HepG2 (cell line): ENCODE results near the gene TBC1D1. TPM values are rescaled to one million over a fixed set of nuclear protein-coding genes. Genes with fewer than 3 reads are reported as not detected.

ENCODE experiments used
- ARID5B ChIP-seq: IDR thresholded peaks from 2 replicates; pipeline ENCODE4 v1.4.0; 2020; ENCODE audit warnings: mild to moderate bottlenecking, missing genetic modification reagents
- GATA4 ChIP-seq: sonication (generic); IDR thresholded peaks from 2 replicates; pipeline ENCODE4 v1.6.1; 2016; ENCODE audit warnings: antibody characterized with exemption, low read depth, borderline replicate concordance
- GFI1 ChIP-seq: sonication (generic); formaldehyde crosslinking; IDR thresholded peaks from 2 replicates; pipeline ENCODE4 v1.5.0; 2020; ENCODE audit warnings: missing genetic modification reagents, mild to moderate bottlenecking, borderline replicate concordance
- HDAC2 ChIP-seq: sonication (generic); formaldehyde crosslinking; IDR thresholded peaks from 2 replicates; pipeline ENCODE4 v1.4.0; 2020; ENCODE audit warnings: missing genetic modification reagents
- IKZF5 ChIP-seq: IDR thresholded peaks from 2 replicates; pipeline ENCODE4 v1.6.1; 2018; ENCODE audit warnings: missing genetic modification reagents, mild to moderate bottlenecking, missing compliant biosample characterization
- LCORL ChIP-seq, 2 experiments: fragments of 450-650 bp in 1 of 2; sonication (generic) in 1 of 2; formaldehyde crosslinking in 1 of 2; IDR thresholded peaks; 2 replicates each; pipeline versions ENCODE4 v1.5.0 to v1.6.1; 2017 to 2020; ENCODE audit warnings: antibody characterized with exemption in 1 of 2, missing genetic modification reagents in 1 of 2
- MEF2D ChIP-seq: sonication (generic); formaldehyde crosslinking; IDR thresholded peaks from 2 replicates; pipeline ENCODE4 v1.5.1; 2020; ENCODE audit warnings: mild to moderate bottlenecking, missing genetic modification reagents
- PAXIP1 ChIP-seq: sonication (generic); formaldehyde crosslinking; conservative IDR thresholded peaks from 2 replicates; pipeline ENCODE4 v1.4.0; 2020; ENCODE audit warnings: mild to moderate bottlenecking, missing genetic modification reagents, moderate library complexity
- PHF21A ChIP-seq: sonication (generic); formaldehyde crosslinking; IDR thresholded peaks from 2 replicates; pipeline ENCODE4 v1.5.0; 2020; ENCODE audit warnings: mild to moderate bottlenecking, missing genetic modification reagents
- RCOR2 ChIP-seq: IDR thresholded peaks from 2 replicates; pipeline ENCODE4 v1.6.1; 2016; ENCODE audit warnings: missing biosample characterization, missing genetic modification reagents
- RNF219 ChIP-seq: sonication (generic); formaldehyde crosslinking; IDR thresholded peaks from 2 replicates; pipeline ENCODE4 v1.5.0; 2020; ENCODE audit warnings: mild to moderate bottlenecking, missing genetic modification reagents
- STAT5B ChIP-seq: sonication (generic); formaldehyde crosslinking; IDR thresholded peaks from 2 replicates; pipeline ENCODE4 v1.4.0; 2020; ENCODE audit warnings: missing genetic modification reagents
- TEAD2 ChIP-seq: sonication (generic); formaldehyde crosslinking; IDR thresholded peaks from 2 replicates; pipeline ENCODE4 v1.9.0; 2021; ENCODE audit warnings: missing genetic modification reagents
- THRA ChIP-seq: sonication (generic); formaldehyde crosslinking; IDR thresholded peaks from 2 replicates; pipeline ENCODE4 v1.4.0; 2020; ENCODE audit warnings: missing genetic modification reagents, borderline replicate concordance
- ZFY ChIP-seq: sonication (generic); formaldehyde crosslinking; IDR thresholded peaks from 2 replicates; pipeline ENCODE4 v1.4.0; 2020; ENCODE audit warnings: missing genetic modification reagents
- ZSCAN31 ChIP-seq: sonication (generic); formaldehyde crosslinking; IDR thresholded peaks from 2 replicates; pipeline ENCODE4 v1.5.0; 2020; ENCODE audit warnings: low read depth, mild to moderate bottlenecking, missing genetic modification reagents
- polyA plus RNA-seq, 8 experiments: library from polyadenylated mRNA; depleted of rRNA in 3 of 8; stranded (reverse) in 7 of 8; unstranded in 1 of 8; fragments of >200 nt; fragmentation: Illumina TruSeq in 4 of 8; extraction: Trizol in 4 of 8; gene quantifications; 2 replicates each; pipeline versions ENCODE4 v1.2.1 to v1.2.3, GENCODE V29; 2011 to 2016; ENCODE audit warnings: low read depth in 4 of 8, missing spikeins in 1 of 8, mixed read lengths in 1 of 8; ENCODE audit not compliant: insufficient read depth in 1 of 8
- total RNA-seq, 5 experiments: library from RNA; depleted of rRNA; stranded (reverse); fragments of >200 nt; fragmentation: Illumina TruSeq; extraction: Trizol; gene quantifications; 2 replicates each; pipeline ENCODE4 v1.2.3, GENCODE V29; 2016; ENCODE audit warnings: low read depth in 1 of 5

TBC1D1 gene
- total and polyA plus RNA-seq, 2 of the 13 experiments (the other 11 are each of a cell fraction or from before 2014, with no cell fraction given): 37.3 to 62.8 TPM

- TF ChIP-seq STAT5B (CRISPR knock-in tag) (no peak), LCORL (IDR thresholded peaks at IDR 0.05) (no peak), LCORL (CRISPR knock-in tag; IDR thresholded peaks at IDR 0.05) (0 out of 2 replicates have a peak, but pooled peaks have one; percentile 47), RNF219 (CRISPR knock-in tag) (no peak), ZSCAN31 (CRISPR knock-in tag) (no peak), RCOR2 (CRISPR knock-in tag) (peak; percentile 67; the same call in 1 of the 2 replicates), ZFY (CRISPR knock-in tag) (no peak), GATA4 (peak; percentile 53; the same call in 1 of the 2 replicates), PAXIP1 (peak; percentile 68), THRA (CRISPR knock-in tag) (peak; percentile 35; the same call in 1 of the 2 replicates), HDAC2 (peak; percentile 84), PHF21A (CRISPR knock-in tag) (peak; percentile 45; the same call in 1 of the 2 replicates), GFI1 (no peak), IKZF5 (CRISPR knock-in tag) (no peak), ARID5B (CRISPR knock-in tag) (peak; percentile 71; the same call in 1 of the 2 replicates), TEAD2 (CRISPR knock-in tag) (no peak), MEF2D (CRISPR knock-in tag) (0 out of 2 replicates have a peak, but pooled peaks have one; percentile 57)
Measured at GRCh38 chr4:38075370-38076152, 184.7 kb downstream of the TBC1D1 start (continued).
